CD4-positive, alpha-beta T cell (primary cell): ENCODE results near the gene KANSL1. TPM values are rescaled to one million over a fixed set of nuclear protein-coding genes. Genes with fewer than 3 reads are reported as not detected.
A peak's percentile ranks its signal among the peaks of the same experiment; 100 is the strongest.
"Not testable (repeated sequence)": the region's sequence is repeated elsewhere in the genome, so short reads cannot be mapped to it uniquely, and the experiment has no call there.

Source experiments
- ATAC-seq: fragments of 200-7000 bp; cut with Tn5 transposase; one replicate; pipeline ENCODE4 v1.10.0; 2022; ENCODE audit warnings: mild to moderate bottlenecking; ENCODE audit not compliant: poor library complexity
- CTCF ChIA-PET: fragments of 350-600 bp; sonication (Branson Sonifier 250); formaldehyde crosslinking; loops from one replicate; lab custom pipeline; 2021; ENCODE audit warnings: antibody characterized with exemption, inconsistent platforms; lab: Charles Lee
- POLR2A ChIA-PET: fragments of 350-600 bp; sonication (Branson Sonifier 250); formaldehyde crosslinking; loops from one replicate; lab custom pipeline; 2021; ENCODE audit warnings: antibody characterized with exemption, inconsistent platforms; lab: Charles Lee
- DNase-seq, 14 experiments: peaks; one replicate each; pipeline ENCODE4 v3.0.0-alpha.2; 2013 to 2020; ENCODE audit warnings: mixed read lengths in 2 of 14
- H3K27ac ChIP-seq, 2 donors: one replicate each; pipeline versions ENCODE4 v1.5.1 to v1.7.0; 2013; ENCODE audit warnings: low read length in 2 of 2, low read depth in 1 of 2, mild to moderate bottlenecking in 1 of 2
- H3K27me3 ChIP-seq, 2 experiments: 1 replicate in 1 of 2; 2 replicates in 1 of 2; pipeline versions ENCODE4 v1.6.1 to v1.7.0; 2013; ENCODE audit warnings: low read length in 2 of 2, control low read depth in 1 of 2, mild to moderate bottlenecking in 1 of 2, moderate library complexity in 1 of 2; ENCODE audit not compliant: insufficient read depth in 2 of 2, control insufficient read depth in 1 of 2
- H3K36me3 ChIP-seq: one replicate; pipeline ENCODE4 v1.6.1; 2013; ENCODE audit warnings: low read length, control low read depth; ENCODE audit not compliant: insufficient read depth
- H3K4me1 ChIP-seq: one replicate; pipeline ENCODE4 v1.6.1; 2013; ENCODE audit warnings: low read length, control low read depth; ENCODE audit not compliant: insufficient read depth
- H3K4me3 ChIP-seq: one replicate; pipeline ENCODE4 v1.5.1; 2013; ENCODE audit warnings: mild to moderate bottlenecking, low read length, moderate library complexity
- H3K9me3 ChIP-seq, 2 experiments: 1 replicate in 1 of 2; 2 replicates in 1 of 2; pipeline versions ENCODE4 v1.6.1 to v1.7.0; 2013; ENCODE audit warnings: low read length in 2 of 2, mild to moderate bottlenecking in 2 of 2, control low read depth in 1 of 2, moderate library complexity in 1 of 2; ENCODE audit not compliant: control insufficient read depth in 1 of 2, insufficient read depth in 1 of 2
- H3K27ac Mint-ChIP-seq: one replicate; pipeline ENCODE4 v1.8.0; 2020; ENCODE audit warnings: mixed read lengths
- H3K27me3 Mint-ChIP-seq: one replicate; pipeline ENCODE4 v1.8.0; 2021; ENCODE audit warnings: mixed read lengths
- H3K36me3 Mint-ChIP-seq: one replicate; pipeline ENCODE4 v1.8.0; 2021; ENCODE audit warnings: low read depth, mixed read lengths
- H3K4me1 Mint-ChIP-seq: one replicate; pipeline ENCODE4 v1.8.0; 2021; ENCODE audit warnings: low read depth, mixed read lengths
- H3K4me3 Mint-ChIP-seq: one replicate; pipeline ENCODE4 v1.8.0; 2020; ENCODE audit warnings: mild to moderate bottlenecking, mixed read lengths
- H3K9me3 Mint-ChIP-seq: one replicate; pipeline ENCODE4 v1.8.0; 2020; ENCODE audit warnings: mixed read lengths
- CTCF ChIP-seq: fragments of 200-600 bp; IDR thresholded peaks from one replicate; pipeline ENCODE4 v1.8.0; 2022; ENCODE audit warnings: antibody characterized with exemption, mild to moderate bottlenecking
- intact Hi-C, 2 experiments: fragments of 100-400 bp; cut with DNase I in 1 of 2; cut with micrococcal nuclease in 1 of 2; formaldehyde crosslinking; loops; one replicate each; pipeline versions ENCODE4 v1.15.1 to v1.9.0; 2023 to 2025; cut with DNase I, micrococcal nuclease
- total RNA-seq, 174 experiments: library from RNA in 2 of 174; stranded (reverse) in 2 of 174; gene quantifications; one replicate each; pipeline ENCODE4 v1.2.3 and lab custom pipeline; 2021 to 2026

The KANSL1 gene
- total RNA-seq, 2 experiments from 2014 or later, result 122 to 125 TPM

- intact Hi-C loops, result loop anchor here (2.0 to 10.0 kb wide), 7 partner anchors 33 to 188 kb away; no protein-coding TSS in a partner anchor
- ATAC-seq (no peak), DNase-seq (no peak)
- Mint-ChIP-seq H3K27me3 (no peaks in the 10 kb centered on the region), H3K36me3 (peaks cover 35% of the 10 kb centered on the region), H3K27ac (peak overlapping the region; percentile 96), H3K4me1 (peaks cover 75% of the 10 kb centered on the region), H3K9me3 (no peaks in the 10 kb centered on the region), H3K4me3 (peak overlapping the region; percentile 96)
- Histone ChIP-seq H3K27ac (peak overlapping the region in 1 of 2 donors; percentile 83), H3K36me3 (no peaks in the 10 kb centered on the region), H3K4me3 (peak overlapping the region; percentile 96), H3K9me3 (no peaks in the 10 kb centered on the region), H3K27me3 (no peaks in the 10 kb centered on the region), H3K4me1 (peaks cover 34% of the 10 kb centered on the region)
- ChIA-PET CTCF (no interaction called here), POLR2A (no interaction called here)
- TF ChIP-seq CTCF, result no peak
Measured at GRCh38 chr17:46190763-46191162, 2.5 kb downstream of the KANSL1 start.

GRCh38 chr17:46186827-46187235 lies 6.4 kb downstream of the KANSL1 start:
- not testable (repeated sequence) for H3K36me3 ChIP-seq, H3K27me3 Mint-ChIP-seq, H3K27ac ChIP-seq, H3K9me3 ChIP-seq, H3K4me3 ChIP-seq, H3K9me3 Mint-ChIP-seq, H3K27me3 ChIP-seq
- intact Hi-C loops, result loop anchor here in 1 of 2 experiments (1.0 kb wide), 2 partner anchors 143 to 185 kb away; no protein-coding TSS in a partner anchor
- ATAC-seq (peak; percentile 74), DNase-seq (peak in 6 of 14 experiments; percentile 20 to 72 (median 54))
- TF ChIP-seq CTCF, result peak; percentile 23
- CTCF ChIA-PET, result interaction anchor here (0.5 to 4.4 kb wide), 24 partner anchors 8 to 1426 kb away, joined by 3 to 19 read pairs (median 6); no protein-coding TSS in a partner anchor
- peak overlapping the region; percentile 79 for H3K27ac Mint-ChIP-seq
- peaks cover 96% of the 10 kb centered on the region for H3K4me1 Mint-ChIP-seq
- H3K4me3 Mint-ChIP-seq, result peak overlapping the region; percentile 81
- POLR2A ChIA-PET, result interaction anchor here (1.5 to 2.2 kb wide), 2 partner anchors 41 to 142 kb away, joined by 4 to 10 read pairs; no protein-coding TSS in a partner anchor
- H3K4me1 ChIP-seq, result peaks cover 55% of the 10 kb centered on the region
- peaks cover 31% of the 10 kb centered on the region for H3K36me3 Mint-ChIP-seq

- H3K4me1 ChIP-seq, result peaks cover 72% of the 10 kb centered on the region
- no peak for TF ChIP-seq CTCF
- Mint-ChIP-seq H3K27me3 (no peaks in the 10 kb centered on the region), H3K4me1 (peaks cover 95% of the 10 kb centered on the region), H3K9me3 (no peaks in the 10 kb centered on the region), H3K4me3 (peak overlapping the region; percentile 3), H3K36me3 (peaks cover 18% of the 10 kb centered on the region), H3K27ac (peak overlapping the region; percentile 49)
- ChIA-PET POLR2A (interaction anchor here (0.5 to 6.7 kb wide), 3 partner anchors 8 to 132 kb away, joined by 3 to 33 read pairs (median 3); partner anchors contain the start of gene KANSL1), CTCF (interaction anchor here (0.8 to 4.4 kb wide), 5 partner anchors 8 to 141 kb away, joined by 3 to 19 read pairs (median 5); partner anchors contain the start of gene KANSL1)
- H3K36me3 ChIP-seq, result no peaks in the 10 kb centered on the region
- no peak for ATAC-seq
- H3K27me3 ChIP-seq, result no peaks in the 10 kb centered on the region
- intact Hi-C loops, result no loop called here
- H3K9me3 ChIP-seq, result no peaks in the 10 kb centered on the region
- no peak overlapping the region for H3K4me3 ChIP-seq
- no peak overlapping the region for H3K27ac ChIP-seq
- no peak for DNase-seq
Measured at GRCh38 chr17:46184696-46185095, 8.5 kb downstream of the KANSL1 start.

DNA sequence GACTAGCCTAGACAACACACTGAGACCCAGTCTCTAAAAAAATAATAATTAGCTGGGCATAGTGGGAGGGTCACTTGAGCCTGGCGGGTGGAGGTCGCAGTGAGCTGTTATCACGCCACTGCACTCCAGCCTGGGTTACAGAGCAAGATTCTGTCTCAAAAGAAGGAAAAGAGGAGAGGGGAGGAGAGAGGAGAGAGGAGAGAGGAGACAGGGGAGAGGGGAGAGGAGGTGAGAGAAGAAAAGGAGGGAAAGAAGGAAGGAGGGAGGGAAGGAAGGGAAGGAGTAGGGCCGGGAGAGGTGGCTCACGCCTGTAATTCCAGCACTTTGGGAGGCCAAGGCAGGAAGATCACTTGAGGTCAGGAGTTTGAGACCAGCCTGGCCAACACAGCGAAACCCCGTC lies 9.8 kb downstream of the KANSL1 start:
- ChIA-PET CTCF (interaction anchor here (1.1 to 2.4 kb wide), 3 partner anchors 27 to 139 kb away, joined by 3 to 5 read pairs (median 5); no protein-coding TSS in a partner anchor), POLR2A (interaction anchor here (6.7 kb wide), 1 partner anchor 10 kb away, joined by 33 read pairs; the partner anchor contains the start of gene KANSL1)
- H3K9me3 ChIP-seq, H3K9me3 Mint-ChIP-seq, H3K4me3 ChIP-seq, H3K4me3 Mint-ChIP-seq, DNase-seq, H3K27ac ChIP-seq, H3K27me3 ChIP-seq, H3K36me3 ChIP-seq, H3K27me3 Mint-ChIP-seq, intact Hi-C loops, ATAC-seq: not testable (repeated sequence)
- peaks cover 95% of the 10 kb centered on the region for H3K4me1 Mint-ChIP-seq
- H3K4me1 ChIP-seq, result peaks cover 65% of the 10 kb centered on the region
- peaks cover 27% of the 10 kb centered on the region for H3K36me3 Mint-ChIP-seq
- H3K27ac Mint-ChIP-seq, result peak overlapping the region; percentile 49
